HUES64 (cell line): Measurements from ENCODE around the gene COX14.

Experiments used
- H3K27ac ChIP-seq: 2 replicates; pipeline ENCODE4 v1.7.0; 2013; ENCODE audit warnings: low read depth, low read length, inconsistent platforms
- H3K27me3 ChIP-seq: 2 replicates; pipeline ENCODE4 v1.6.1; 2013; ENCODE audit warnings: mild to moderate bottlenecking, low read length; ENCODE audit not compliant: insufficient read depth
- H3K36me3 ChIP-seq: 2 replicates; pipeline ENCODE4 v1.6.1; 2013; ENCODE audit warnings: mild to moderate bottlenecking, low read length; ENCODE audit not compliant: insufficient read depth
- H3K4me1 ChIP-seq: 2 replicates; pipeline ENCODE4 v1.6.1; 2013; ENCODE audit warnings: mild to moderate bottlenecking, low read length, moderate library complexity; ENCODE audit not compliant: insufficient read depth
- H3K4me3 ChIP-seq: 2 replicates; pipeline ENCODE4 v1.5.1; 2013; ENCODE audit warnings: mild to moderate bottlenecking, low read length, moderate library complexity
- H3K9ac ChIP-seq: 2 replicates; pipeline ENCODE4 v1.6.1; 2013; ENCODE audit warnings: mild to moderate bottlenecking, low read depth, low read length
- H3K9me3 ChIP-seq: 2 replicates; pipeline ENCODE4 v1.6.1; 2013; ENCODE audit warnings: low read depth, low read length; ENCODE audit not compliant: insufficient read depth
- WGBS: fragments of 150-250, 120-280 bp; methylation state at CpG from one replicate; pipeline ENCODE4 v1.1.7; 2013; ENCODE audit warnings: missing lambda C conversion rate; 5-methylcytosine and 5-hydroxymethylcytosine counted together

The COX14 gene

DNA sequence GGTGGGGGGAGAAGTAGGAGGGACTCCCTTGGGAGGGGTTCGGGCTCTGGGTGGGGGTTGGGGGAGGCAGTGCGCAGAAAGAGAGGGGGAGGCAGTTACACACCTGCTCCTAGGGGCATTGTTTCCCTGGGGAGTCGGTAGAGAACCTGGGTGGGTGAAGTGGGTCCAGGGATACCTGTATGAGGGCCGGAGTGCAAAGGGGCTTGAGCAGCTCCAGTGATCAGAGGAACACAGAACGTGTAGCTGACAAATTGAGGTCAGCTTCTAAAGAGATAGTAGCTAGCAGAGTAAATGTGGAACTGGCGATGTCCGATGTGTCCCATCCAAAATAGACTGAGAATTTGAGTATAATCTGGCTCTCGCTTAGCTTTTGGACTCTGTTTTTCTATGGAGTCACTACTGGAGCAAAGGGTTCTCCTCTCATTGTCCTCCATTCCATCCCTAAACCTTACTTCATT is 26.4 kb upstream of the COX14 start:
- Histone ChIP-seq H3K36me3 (peaks cover 43% of the 10 kb centered on the region), H3K27ac (peak overlapping the region; percentile 98), H3K4me3 (peak overlapping the region; percentile 67), H3K27me3 (peaks cover 14% of the 10 kb centered on the region; the same call in 1 of the 2 replicates), H3K9me3 (no peaks in the 10 kb centered on the region), H3K9ac (peak overlapping the region; percentile 87), H3K4me1 (no peaks in the 10 kb centered on the region; the same call in 1 of the 2 replicates)
- 17% methylated on average over 8 of the region's 8 CpGs for WGBS

- WGBS: 91% methylated on average over 5 of the region's 5 CpGs
- Histone ChIP-seq H3K9me3 (no peaks in the 10 kb centered on the region), H3K4me1 (no peaks in the 10 kb centered on the region), H3K27ac (no peak overlapping the region; the same call in 1 of the 2 replicates), H3K9ac (peak overlapping the region; percentile 87; the same call in 1 of the 2 replicates), H3K4me3 (peak overlapping the region; percentile 67), H3K27me3 (peaks cover 9% of the 10 kb centered on the region; the same call in 1 of the 2 replicates), H3K36me3 (peaks cover 48% of the 10 kb centered on the region)
These were observed 25.9 kb upstream of the COX14 start for GRCh38 chr12:50086148-50086547.

- H3K27ac ChIP-seq: no peak overlapping the region
- 91% methylated on average over 9 of the region's 9 CpGs for WGBS
- H3K9me3 ChIP-seq: no peaks in the 10 kb centered on the region
- H3K36me3 ChIP-seq: peaks cover 57% of the 10 kb centered on the region
- no peaks in the 10 kb centered on the region for H3K4me1 ChIP-seq
- H3K27me3 ChIP-seq: no peaks in the 10 kb centered on the region
- no peak overlapping the region for H3K9ac ChIP-seq
- no peak overlapping the region for H3K4me3 ChIP-seq
These were observed 24.9 kb upstream of the COX14 start for GRCh38 chr12:50087151-50087550.

DNA sequence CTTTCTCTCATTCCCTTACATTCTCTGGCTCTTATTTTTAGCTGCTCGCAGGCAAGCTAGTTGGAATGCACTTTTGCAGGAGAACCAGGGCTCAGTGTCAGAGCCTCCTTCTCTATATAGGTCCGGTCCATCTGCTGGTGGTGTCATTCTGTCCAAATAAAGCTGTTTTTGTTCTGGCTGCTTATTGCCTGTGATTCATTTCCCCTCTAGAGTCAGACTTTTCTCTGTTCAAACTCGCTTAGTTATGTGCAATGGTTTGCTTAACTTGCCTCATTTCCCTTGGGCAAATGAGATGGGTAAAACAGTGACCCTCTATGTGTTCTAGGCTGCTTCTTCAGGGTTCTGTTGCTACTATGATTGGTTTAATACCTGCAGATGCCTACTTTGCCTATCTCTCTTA is 24.0 kb upstream of the COX14 start:
- 97% methylated on average over 3 of the region's 3 CpGs for WGBS
- H3K9me3 ChIP-seq: no peaks in the 10 kb centered on the region
- H3K27ac ChIP-seq: no peak overlapping the region
- H3K4me3 ChIP-seq: no peak overlapping the region
- no peaks in the 10 kb centered on the region for H3K27me3 ChIP-seq
- H3K36me3 ChIP-seq: peaks cover 64% of the 10 kb centered on the region
- no peaks in the 10 kb centered on the region for H3K4me1 ChIP-seq
- H3K9ac ChIP-seq: no peak overlapping the region

GRCh38 chr12:50088577-50089335 is 23.3 kb upstream of the COX14 start:
- Histone ChIP-seq H3K36me3 (peaks cover 72% of the 10 kb centered on the region), H3K27ac (no peak overlapping the region), H3K4me3 (no peak overlapping the region), H3K9ac (no peak overlapping the region), H3K9me3 (no peaks in the 10 kb centered on the region), H3K4me1 (no peaks in the 10 kb centered on the region), H3K27me3 (no peaks in the 10 kb centered on the region)
- whole genome bisulfite sequencing: 59% methylated on average over 3 of the region's 3 CpGs

DNA sequence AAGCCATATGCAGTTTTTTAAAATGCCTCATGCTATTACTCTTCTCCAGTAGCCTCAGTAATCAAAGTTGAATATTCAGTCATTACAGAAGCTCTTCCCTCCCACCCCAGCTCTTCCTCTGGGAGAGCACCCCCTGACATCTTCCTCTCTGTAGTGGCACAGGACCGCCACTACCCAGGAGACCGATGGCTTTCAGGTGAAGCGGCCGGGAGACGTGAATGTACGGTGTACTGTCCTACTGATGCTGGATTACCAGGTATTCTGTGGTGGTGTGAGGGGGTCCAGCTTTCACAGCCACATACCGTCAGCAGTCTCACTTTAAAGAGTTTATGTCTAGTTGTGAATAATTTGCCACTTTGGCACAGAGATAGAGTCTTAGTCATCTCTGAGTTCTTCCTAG is 22.3 kb upstream of the COX14 start:
- no peak overlapping the region for H3K27ac ChIP-seq
- H3K36me3 ChIP-seq: peaks cover 82% of the 10 kb centered on the region
- H3K4me3 ChIP-seq: no peak overlapping the region
- no peaks in the 10 kb centered on the region for H3K27me3 ChIP-seq
- H3K9me3 ChIP-seq: no peaks in the 10 kb centered on the region
- H3K9ac ChIP-seq: no peak overlapping the region
- 98% methylated on average over 7 of the region's 7 CpGs for WGBS
- no peaks in the 10 kb centered on the region for H3K4me1 ChIP-seq

DNA sequence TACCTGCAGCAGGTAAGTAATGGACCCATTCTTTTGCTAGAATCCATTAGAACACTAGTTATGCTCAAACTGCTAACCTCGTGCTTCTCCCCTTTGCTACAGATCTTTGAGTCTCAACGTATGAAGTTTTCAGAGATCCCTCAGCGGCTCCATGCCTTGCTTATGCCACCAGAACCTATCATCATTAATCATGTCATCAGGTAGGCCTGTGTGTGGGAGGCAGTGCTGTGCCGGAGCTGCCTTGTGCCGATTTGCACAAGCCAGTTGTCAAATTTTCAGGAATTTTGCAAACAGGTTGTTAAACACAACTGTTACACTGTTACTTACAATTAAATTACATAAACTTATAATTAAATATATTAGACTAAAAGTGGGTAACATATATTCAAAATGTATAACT is 21.6 kb upstream of the COX14 start:
- Histone ChIP-seq H3K9me3 (no peaks in the 10 kb centered on the region), H3K27me3 (no peaks in the 10 kb centered on the region), H3K27ac (no peak overlapping the region), H3K9ac (no peak overlapping the region), H3K4me3 (no peak overlapping the region), H3K4me1 (no peaks in the 10 kb centered on the region), H3K36me3 (peaks cover 88% of the 10 kb centered on the region)
- 98% methylated on average over 5 of the region's 5 CpGs for WGBS

DNA sequence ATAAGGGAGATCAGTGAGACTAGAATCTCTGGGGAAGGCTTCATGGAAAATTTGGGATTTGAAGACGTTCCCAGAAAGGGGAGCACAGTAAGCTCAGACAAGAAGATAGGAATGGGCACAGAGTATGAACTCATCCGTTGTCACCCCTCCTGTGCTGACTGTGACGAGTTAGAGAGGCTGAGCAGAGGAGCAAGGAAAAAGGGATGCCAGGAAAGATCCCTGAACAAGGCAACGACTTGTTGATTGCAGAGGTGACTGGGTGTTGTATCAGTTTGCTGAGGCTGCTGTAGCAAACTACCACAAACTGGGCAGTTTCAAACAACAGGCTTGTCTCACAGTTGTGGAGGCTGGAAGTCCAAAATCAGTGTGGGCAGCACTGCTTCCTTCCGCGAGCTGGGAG is 14.1 kb upstream of the COX14 start:
- H3K9me3 ChIP-seq: no peaks in the 10 kb centered on the region
- H3K4me3 ChIP-seq: no peak overlapping the region
- 92% methylated on average over 6 of the region's 6 CpGs for WGBS
- H3K4me1 ChIP-seq: peaks cover 4% of the 10 kb centered on the region; the same call in 1 of the 2 replicates
- H3K9ac ChIP-seq: no peak overlapping the region
- no peak overlapping the region for H3K27ac ChIP-seq
- no peaks in the 10 kb centered on the region for H3K27me3 ChIP-seq
- H3K36me3 ChIP-seq: peaks cover 83% of the 10 kb centered on the region

GRCh38 chr12:50099302-50100008 is 12.6 kb upstream of the COX14 start:
- H3K27ac ChIP-seq: 0 out of 2 replicates have a peak overlapping the region, but pooled peaks have one; percentile 8
- no peaks in the 10 kb centered on the region for H3K27me3 ChIP-seq
- no peak overlapping the region for H3K4me3 ChIP-seq
- H3K9me3 ChIP-seq: no peaks in the 10 kb centered on the region
- peaks cover 12% of the 10 kb centered on the region for H3K4me1 ChIP-seq
- H3K36me3 ChIP-seq: peaks cover 68% of the 10 kb centered on the region
- WGBS: 81% methylated on average over 5 of the region's 5 CpGs
- H3K9ac ChIP-seq: 0 out of 2 replicates have a peak overlapping the region, but pooled peaks have one; percentile 12

GRCh38 chr12:50100561-50100960 is 11.5 kb upstream of the COX14 start:
- H3K27ac ChIP-seq: no peak overlapping the region
- no peak overlapping the region for H3K4me3 ChIP-seq
- H3K36me3 ChIP-seq: peaks cover 57% of the 10 kb centered on the region
- no peaks in the 10 kb centered on the region for H3K9me3 ChIP-seq
- H3K9ac ChIP-seq: no peak overlapping the region
- H3K4me1 ChIP-seq: peaks cover 12% of the 10 kb centered on the region
- no peaks in the 10 kb centered on the region for H3K27me3 ChIP-seq
- 93% methylated on average over 3 of the region's 3 CpGs for WGBS

DNA sequence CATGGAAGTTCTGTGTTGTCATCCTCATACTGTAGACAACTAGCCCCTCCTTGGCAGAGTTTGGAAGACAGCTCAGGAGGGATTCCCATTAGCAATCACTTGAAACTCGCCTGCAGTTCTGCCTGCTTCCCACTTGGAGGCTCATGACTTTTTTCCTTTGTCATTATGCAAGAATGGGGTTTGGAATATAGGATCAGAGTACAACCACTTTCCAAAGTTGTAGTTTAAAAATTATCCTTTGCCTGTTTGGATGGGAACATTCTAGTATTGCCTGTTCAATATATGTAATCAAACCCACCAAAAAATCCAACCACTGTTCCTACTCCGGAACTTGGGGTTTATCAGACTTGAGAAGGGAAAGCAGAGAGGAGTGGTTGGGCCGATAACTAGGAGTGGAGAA is 10.4 kb upstream of the COX14 start:
- peak overlapping the region; percentile 9; the same call in 1 of the 2 replicates for H3K27ac ChIP-seq
- H3K27me3 ChIP-seq: no peaks in the 10 kb centered on the region
- H3K36me3 ChIP-seq: peaks cover 46% of the 10 kb centered on the region
- H3K4me3 ChIP-seq: no peak overlapping the region
- 70% methylated on average over 3 of the region's 3 CpGs for WGBS
- no peaks in the 10 kb centered on the region for H3K9me3 ChIP-seq
- H3K4me1 ChIP-seq: peaks cover 12% of the 10 kb centered on the region
- no peak overlapping the region for H3K9ac ChIP-seq
